Activated CD8-positive, alpha-beta memory T cell treated with anti-CD3 and anti-CD28 coated beads, Interleukin-2, amount 10 ng/mL, durations not matched to agents 7 days and 5 days (primary cell): ENCODE results near the gene RASSF10. TPM values are rescaled to one million over a fixed set of nuclear protein-coding genes. Genes with fewer than 3 reads are reported as not detected.

Experiments
- ATAC-seq: fragments of 150-1000 bp; cut with Tn5 transposase; one replicate; pipeline ENCODE4 v1.10.0; 2021; ENCODE audit warnings: moderate library complexity
- CTCF ChIA-PET: fragments of 350-600 bp; sonication (Branson Sonifier 250); formaldehyde crosslinking; loops from one replicate; lab custom pipeline; 2021; ENCODE audit warnings: antibody characterized with exemption; lab: Charles Lee
- DNase-seq: peaks from one replicate; pipeline ENCODE4 v3.0.0-alpha.2; 2020
- H3K27ac Mint-ChIP-seq: one replicate; pipeline ENCODE4 v1.8.0; 2021; ENCODE audit warnings: mild to moderate bottlenecking, mixed read lengths
- H3K27me3 Mint-ChIP-seq: one replicate; pipeline ENCODE4 v1.8.0; 2021; ENCODE audit warnings: mixed read lengths
- H3K36me3 Mint-ChIP-seq: one replicate; pipeline ENCODE4 v1.8.0; 2021; ENCODE audit warnings: mild to moderate bottlenecking, mixed read lengths
- H3K4me1 Mint-ChIP-seq: one replicate; pipeline ENCODE4 v1.8.0; 2021; ENCODE audit warnings: mixed read lengths
- H3K4me3 Mint-ChIP-seq: one replicate; pipeline ENCODE4 v1.8.0; 2021; ENCODE audit warnings: mild to moderate bottlenecking, moderate library complexity, mixed read lengths
- H3K9me3 Mint-ChIP-seq: one replicate; pipeline ENCODE4 v1.8.0; 2022; ENCODE audit warnings: low read depth, mixed read lengths
- total RNA-seq, 2 experiments: library from RNA; stranded (reverse); gene quantifications; one replicate each; pipeline ENCODE4 v1.2.3, GENCODE V29; 2021

The RASSF10 gene
- total RNA-seq: not detected

- Mint-ChIP-seq H3K27ac (peak within 1 kb of the TSS; percentile 35), H3K4me1 (peaks cover 4% of the 10 kb centered on the region), H3K4me3 (no peak within 1 kb of the TSS), H3K36me3 (no peaks in the 10 kb centered on the region), H3K9me3 (no peaks in the 10 kb centered on the region), H3K27me3 (peaks cover 83% of the 10 kb centered on the region)
- DNase-seq (no peak), ATAC-seq (peak; percentile 67)
- CTCF ChIA-PET: no interaction called here
Measured at GRCh38 chr11:13008625-13009475, at the start of gene RASSF10. RASSF10 (plus strand) TSS chr11:13009316; CDS start chr11:13009577, 261 bp downstream.

- CTCF ChIA-PET: no interaction called here
- H3K36me3 Mint-ChIP-seq: no peaks in the 10 kb centered on the region
Measured at GRCh38 chr11:12961615-12962014, 47.5 kb upstream of the RASSF10 start.

GRCh38 chr11:12962306-12962705, 46.8 kb upstream of the RASSF10 start:
- CTCF ChIA-PET: interaction anchor here (1.2 to 2.1 kb wide), 2 partner anchors 374 to 383 kb away, joined by 3 to 4 read pairs; no protein-coding TSS in a partner anchor
- H3K9me3 Mint-ChIP-seq: no peaks in the 10 kb centered on the region

More at GRCh38 chr11:12961615-12962014, 47.5 kb upstream of the RASSF10 start:
- Mint-ChIP-seq H3K4me3 (no peak overlapping the region), H3K27ac (no peak overlapping the region), H3K9me3 (no peaks in the 10 kb centered on the region), H3K4me1 (peaks cover 3% of the 10 kb centered on the region), H3K27me3 (peaks cover 34% of the 10 kb centered on the region)
- ATAC-seq (no peak), DNase-seq (no peak)

GRCh38 chr11:12963051-12963450, 46.1 kb upstream of the RASSF10 start:
- DNase-seq (no peak), ATAC-seq (no peak)
- Mint-ChIP-seq H3K4me3 (no peak overlapping the region), H3K27ac (no peak overlapping the region), H3K9me3 (no peaks in the 10 kb centered on the region), H3K27me3 (peaks cover 38% of the 10 kb centered on the region), H3K4me1 (peaks cover 3% of the 10 kb centered on the region), H3K36me3 (no peaks in the 10 kb centered on the region)
- CTCF ChIA-PET: interaction anchor here (0.8 to 2.1 kb wide), 4 partner anchors 17 to 1277 kb away, joined by 3 to 8 read pairs (median 4); no protein-coding TSS in a partner anchor

More at GRCh38 chr11:12962306-12962705, 46.8 kb upstream of the RASSF10 start:
- DNase-seq (no peak), ATAC-seq (no peak)
- no peak overlapping the region for H3K27ac Mint-ChIP-seq
- H3K27me3 Mint-ChIP-seq: peaks cover 37% of the 10 kb centered on the region
- peaks cover 3% of the 10 kb centered on the region for H3K4me1 Mint-ChIP-seq
- H3K4me3 Mint-ChIP-seq: no peak overlapping the region
- no peaks in the 10 kb centered on the region for H3K36me3 Mint-ChIP-seq

- Mint-ChIP-seq H3K4me3 (no peak overlapping the region), H3K27me3 (peaks cover 35% of the 10 kb centered on the region), H3K9me3 (no peaks in the 10 kb centered on the region), H3K27ac (no peak overlapping the region), H3K4me1 (peaks cover 3% of the 10 kb centered on the region), H3K36me3 (no peaks in the 10 kb centered on the region)
- CTCF ChIA-PET: interaction anchor here (0.7 to 2.1 kb wide), 9 partner anchors 11 to 635 kb away, joined by 3 to 9 read pairs (median 4); no protein-coding TSS in a partner anchor
- peak; percentile 69 for DNase-seq
- peak; percentile 77 for ATAC-seq
Measured at GRCh38 chr11:12963792-12964536, 45.2 kb upstream of the RASSF10 start.

GRCh38 chr11:12964650-12965049, 44.5 kb upstream of the RASSF10 start:
- no peak for ATAC-seq
- Mint-ChIP-seq H3K4me1 (peaks cover 3% of the 10 kb centered on the region), H3K27ac (no peak overlapping the region), H3K9me3 (no peaks in the 10 kb centered on the region), H3K36me3 (no peaks in the 10 kb centered on the region), H3K27me3 (peaks cover 34% of the 10 kb centered on the region), H3K4me3 (no peak overlapping the region)
- CTCF ChIA-PET: interaction anchor here (1.6 kb wide), 2 partner anchors 10 to 195 kb away, joined by 5 to 9 read pairs; no protein-coding TSS in a partner anchor
- no peak for DNase-seq

GRCh38 chr11:12966002-12966401, 43.1 kb upstream of the RASSF10 start:
- DNase-seq (no peak), ATAC-seq (no peak)
- Mint-ChIP-seq H3K9me3 (no peaks in the 10 kb centered on the region), H3K4me1 (peaks cover 3% of the 10 kb centered on the region), H3K27me3 (peaks cover 29% of the 10 kb centered on the region), H3K36me3 (no peaks in the 10 kb centered on the region), H3K27ac (no peak overlapping the region), H3K4me3 (no peak overlapping the region)
- CTCF ChIA-PET: no interaction called here

- CTCF ChIA-PET: no interaction called here
- H3K9me3 Mint-ChIP-seq: no peaks in the 10 kb centered on the region
- peaks cover 31% of the 10 kb centered on the region for H3K27me3 Mint-ChIP-seq
- ATAC-seq (no peak), DNase-seq (no peak)
- no peak overlapping the region for H3K4me3 Mint-ChIP-seq
- no peaks in the 10 kb centered on the region for H3K36me3 Mint-ChIP-seq
- no peak overlapping the region for H3K27ac Mint-ChIP-seq
- no peaks in the 10 kb centered on the region for H3K4me1 Mint-ChIP-seq
Measured at GRCh38 chr11:12968101-12968500, 41.0 kb upstream of the RASSF10 start.

GRCh38 chr11:12968826-12969225, 40.3 kb upstream of the RASSF10 start:
- DNase-seq (no peak), ATAC-seq (no peak)
- Mint-ChIP-seq H3K4me3 (no peak overlapping the region), H3K27ac (no peak overlapping the region), H3K27me3 (peaks cover 31% of the 10 kb centered on the region), H3K9me3 (no peaks in the 10 kb centered on the region), H3K36me3 (no peaks in the 10 kb centered on the region), H3K4me1 (no peaks in the 10 kb centered on the region)
- CTCF ChIA-PET: no interaction called here

- H3K4me3 Mint-ChIP-seq: no peak overlapping the region
- H3K4me1 Mint-ChIP-seq: no peaks in the 10 kb centered on the region
- no peak overlapping the region for H3K27ac Mint-ChIP-seq
- DNase-seq (no peak), ATAC-seq (no peak)
- peaks cover 22% of the 10 kb centered on the region for H3K27me3 Mint-ChIP-seq
- H3K36me3 Mint-ChIP-seq: no peaks in the 10 kb centered on the region
- CTCF ChIA-PET: no interaction called here
- H3K9me3 Mint-ChIP-seq: no peaks in the 10 kb centered on the region
Measured at GRCh38 chr11:12971955-12972354, 37.2 kb upstream of the RASSF10 start.

- Mint-ChIP-seq H3K36me3 (no peaks in the 10 kb centered on the region), H3K4me1 (no peaks in the 10 kb centered on the region), H3K9me3 (no peaks in the 10 kb centered on the region), H3K27ac (no peak overlapping the region), H3K27me3 (peaks cover 20% of the 10 kb centered on the region), H3K4me3 (no peak overlapping the region)
- DNase-seq (no peak), ATAC-seq (no peak)
- CTCF ChIA-PET: interaction anchor here (2.6 kb wide), 1 partner anchor 9 kb away, joined by 9 read pairs; no protein-coding TSS in a partner anchor
Measured at GRCh38 chr11:12973528-12974181, 35.5 kb upstream of the RASSF10 start.

- Mint-ChIP-seq H3K4me3 (no peak overlapping the region), H3K4me1 (no peaks in the 10 kb centered on the region), H3K27ac (no peak overlapping the region), H3K9me3 (no peaks in the 10 kb centered on the region), H3K27me3 (peaks cover 24% of the 10 kb centered on the region), H3K36me3 (no peaks in the 10 kb centered on the region)
- DNase-seq: no peak
- no peak for ATAC-seq
- CTCF ChIA-PET: interaction anchor here (2.6 kb wide), 1 partner anchor 11 kb away, joined by 9 read pairs; no protein-coding TSS in a partner anchor
Measured at GRCh38 chr11:12975195-12975594, 33.9 kb upstream of the RASSF10 start.
